Stomach (tissue), 19 donors: ENCODE results near the gene NRP2. TPM values are rescaled to one million over a fixed set of nuclear protein-coding genes. Genes with fewer than 3 reads are reported as not detected.

Experiments used
- DNase-seq, 2 donors: peaks; one replicate each; pipeline versions ENCODE4 v3.0.0 to v3.0.0-alpha.2; 2013 to 2019
- H3K27ac ChIP-seq, 5 donors: fragments of 200-600 bp in 4 of 5; sonication (generic) in 4 of 5; one replicate each; pipeline ENCODE4 v1.5.1; 2013 to 2019; ENCODE audit warnings: mild to moderate bottlenecking in 1 of 5, moderate library complexity in 1 of 5
- H3K27me3 ChIP-seq, 3 donors: fragments of 200-600 bp; sonication (generic); one replicate each; pipeline ENCODE4 v1.5.1; 2017 to 2019; ENCODE audit warnings: mixed run types in 1 of 3
- H3K36me3 ChIP-seq, 4 donors: fragments of 200-600 bp; sonication (generic); 1 replicate in 3 of 4; 2 replicates in 1 of 4; pipeline ENCODE4 v1.5.1; 2016 to 2019
- H3K4me1 ChIP-seq, 4 donors: fragments of 200-600 bp; sonication (generic); one replicate each; pipeline ENCODE4 v1.5.1; 2016 to 2019
- H3K4me3 ChIP-seq, 4 donors: fragments of 200-600 bp; sonication (generic) in 3 of 4; one replicate each; pipeline ENCODE4 v1.5.1; 2016 to 2019; ENCODE audit warnings: mild to moderate bottlenecking in 1 of 4
- H3K9me3 ChIP-seq, 4 donors: fragments of 200-600 bp; sonication (generic); one replicate each; pipeline ENCODE4 v1.5.1; 2016 to 2019
- EP300 ChIP-seq: sonication (generic); formaldehyde crosslinking; IDR thresholded peaks from one replicate; pipeline ENCODE4 v1.6.1; 2017; ENCODE audit warnings: antibody characterized with exemption
- POLR2A ChIP-seq, 4 donors: fragments of 450-650 bp; IDR thresholded peaks; one replicate each; pipeline ENCODE4 v1.6.1; 2016; ENCODE audit warnings: antibody characterized with exemption in 4 of 4, control low read depth in 2 of 4, mild to moderate bottlenecking in 1 of 4, moderate library complexity in 1 of 4
- POLR2AphosphoS5 ChIP-seq, 3 donors: sonication (generic); formaldehyde crosslinking; IDR thresholded peaks; one replicate each; pipeline ENCODE4 v1.6.1; 2016; ENCODE audit warnings: antibody characterized with exemption in 3 of 3
- WGBS, 5 donors: extraction: QIAGEN DNeasy Blood & Tissue Kit in 3 of 5; methylation state at CpG; one replicate each; pipeline versions ENCODE4 v1.1.5 to v1.1.7; 2013 to 2018; 5-methylcytosine and 5-hydroxymethylcytosine counted together
- intact Hi-C: fragments of 100-400 bp; cut with DNase I; formaldehyde crosslinking; loops from one replicate; pipeline ENCODE4 v1.15.1; 2023; ENCODE audit warnings: low total_unique reads
- long read RNA-seq, 10 donors: transcript quantifications; one replicate each; lab custom pipeline, GENCODE V29; 2026
- polyA plus RNA-seq, 3 donors: library from polyadenylated mRNA; stranded (reverse); fragments of 200-250 nt; gene quantifications; one replicate each; pipeline ENCODE4 v1.2.3, GENCODE V29; 2013
- total RNA-seq, 5 donors: library from RNA; depleted of rRNA; stranded (reverse); fragments of >200 nt; gene quantifications; one replicate each; pipeline versions ENCODE4 v1.1.0 to v1.2.3, GENCODE V29; 2014 to 2016
- TF ChIP-seq, protein P1 (sequence below), 7 experiments: fragments of 450-650 bp in 4 of 7; fragments of 200-600 bp in 3 of 7; sonication (generic) in 3 of 7; IDR thresholded peaks; one replicate each; pipeline ENCODE4 v1.5.1; 2016 to 2019; ENCODE audit warnings: antibody characterized with exemption in 7 of 7, control low read depth in 2 of 7, mild to moderate bottlenecking in 1 of 7
- donor health status: healthy with polysubstance abuse.
- donor health status: Bipolar disorder and iron deficiency.
- donor health status: healthy.

Gene NRP2
- total RNA-seq (100 to 1,000 TPM in 2 of 5 donors, 10 to 100 TPM in 3; 21.0 to 166 (median 56.9) TPM), polyA plus RNA-seq (10 to 100 TPM in 1 of 3 donors, 1 to 10 TPM in 1, under 1 TPM in 1; 0.92 to 13.2 (median 2.9) TPM)
- long read RNA-seq, donor 1, partial matches to known transcripts, result 0 of 3 reads
- long read RNA-seq, donor 1, other reads (novel, unspliced or antisense), result 0 of 3 reads
- long read RNA-seq, donor 2, partial matches to known transcripts, result 0 of 1 reads
- long read RNA-seq, donor 2, other reads (novel, unspliced or antisense), result 0 of 1 reads
- long read RNA-seq, donor 3, result 0 reads
- long read RNA-seq, donor 4, partial matches to known transcripts, result 0 of 1 reads
- long read RNA-seq, donor 4, other reads (novel, unspliced or antisense), result 0 of 1 reads
- long read RNA-seq, donor 5, partial matches to known transcripts, result 6 of 11 reads
- long read RNA-seq, donor 5, other reads (novel, unspliced or antisense), result 0 of 11 reads
- long read RNA-seq, donor 6, result 0 reads
- long read RNA-seq, donor 7, partial matches to known transcripts, result 0 of 7 reads
- long read RNA-seq, donor 7, other reads (novel, unspliced or antisense), result 0 of 7 reads
- long read RNA-seq, donor 8, result 0 reads
- long read RNA-seq, donor 9, transcript NRP2-214 (2 exons, 1,072 nt), result major isoform, 7 of 7 reads
- long read RNA-seq, donor 9, partial matches to known transcripts, result 0 of 7 reads
- long read RNA-seq, donor 9, other reads (novel, unspliced or antisense), result 0 of 7 reads
- long read RNA-seq, donor 10, partial matches to known transcripts, result 0 of 1 reads
- long read RNA-seq, donor 10, other reads (novel, unspliced or antisense), result 0 of 1 reads

DNA sequence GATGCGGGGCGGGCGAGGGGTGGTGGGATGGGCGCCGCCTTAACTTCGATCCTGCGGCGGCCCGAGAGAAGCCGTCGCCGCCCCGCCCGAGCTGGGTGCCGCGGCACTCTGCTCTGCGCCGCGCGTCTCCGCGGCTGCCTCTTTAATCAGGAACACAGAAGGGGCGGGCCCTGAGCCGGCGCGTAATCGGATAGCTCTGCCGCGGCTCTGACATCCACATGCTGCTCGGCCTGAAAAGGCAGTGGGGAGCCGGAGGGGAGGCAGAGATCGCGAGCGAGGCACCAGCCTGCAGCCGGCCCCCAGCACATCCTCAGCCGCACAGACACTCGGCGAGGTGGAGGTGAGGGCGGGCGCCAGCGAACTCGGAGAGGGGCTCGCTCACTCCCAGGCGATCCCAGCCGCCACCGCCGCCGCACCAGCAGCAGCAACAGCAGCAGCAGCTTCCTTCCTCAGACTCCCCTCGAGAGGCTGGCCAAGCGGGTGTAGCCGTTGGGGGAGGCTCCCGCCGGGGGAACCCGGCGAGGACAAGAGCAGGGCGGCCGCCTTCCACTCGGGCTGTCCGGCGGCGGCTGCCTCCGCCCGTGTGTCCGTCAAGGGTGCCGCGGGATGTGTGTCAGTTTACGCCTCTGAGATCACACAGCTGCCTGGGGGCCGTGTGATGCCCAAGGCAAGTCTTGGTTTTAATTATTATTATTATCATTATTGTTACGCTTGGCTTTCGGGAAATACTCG lies at the start of gene NRP2:
Gene NRP2, plus strand, starts transcription at position 263 of the 732 bp plus-strand sequence. CDS start 790 bp downstream, outside the sequence.
- TF ChIP-seq EP300 (no peak), POLR2AphosphoS5 (IDR thresholded peaks at IDR 0.05) (peak; percentile 91 to 96 (median 96)), POLR2A (IDR thresholded peaks at IDR 0.05) (peak in 2 of 4 donors; percentile 62 to 86)
- TF ChIP-seq, protein P1, sequence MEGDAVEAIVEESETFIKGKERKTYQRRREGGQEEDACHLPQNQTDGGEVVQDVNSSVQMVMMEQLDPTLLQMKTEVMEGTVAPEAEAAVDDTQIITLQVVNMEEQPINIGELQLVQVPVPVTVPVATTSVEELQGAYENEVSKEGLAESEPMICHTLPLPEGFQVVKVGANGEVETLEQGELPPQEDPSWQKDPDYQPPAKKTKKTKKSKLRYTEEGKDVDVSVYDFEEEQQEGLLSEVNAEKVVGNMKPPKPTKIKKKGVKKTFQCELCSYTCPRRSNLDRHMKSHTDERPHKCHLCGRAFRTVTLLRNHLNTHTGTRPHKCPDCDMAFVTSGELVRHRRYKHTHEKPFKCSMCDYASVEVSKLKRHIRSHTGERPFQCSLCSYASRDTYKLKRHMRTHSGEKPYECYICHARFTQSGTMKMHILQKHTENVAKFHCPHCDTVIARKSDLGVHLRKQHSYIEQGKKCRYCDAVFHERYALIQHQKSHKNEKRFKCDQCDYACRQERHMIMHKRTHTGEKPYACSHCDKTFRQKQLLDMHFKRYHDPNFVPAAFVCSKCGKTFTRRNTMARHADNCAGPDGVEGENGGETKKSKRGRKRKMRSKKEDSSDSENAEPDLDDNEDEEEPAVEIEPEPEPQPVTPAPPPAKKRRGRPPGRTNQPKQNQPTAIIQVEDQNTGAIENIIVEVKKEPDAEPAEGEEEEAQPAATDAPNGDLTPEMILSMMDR (IDR thresholded peaks at IDR 0.05), result no peak
- Histone ChIP-seq H3K36me3 (no peaks in the 10 kb centered on the region), H3K27ac (peak within 1 kb of the TSS; percentile 75 to 93 (median 88)), H3K9me3 (no peaks in the 10 kb centered on the region), H3K4me1 (peaks cover 14 to 74% (median 59%) of the 10 kb centered on the region in 4 donors), H3K27me3 (peaks cover 0 to 47% (median 29%) of the 10 kb centered on the region in 3 donors), H3K4me3 (peak within 1 kb of the TSS; percentile 65 to 76 (median 70))
- peak; percentile 84 to 96 for DNase-seq
- intact Hi-C loops, result no loop called here
- 0 to 3% (median 1%) methylated on average over 14 to 71 of the region's 71 CpGs for WGBS, 5 donors

DNA sequence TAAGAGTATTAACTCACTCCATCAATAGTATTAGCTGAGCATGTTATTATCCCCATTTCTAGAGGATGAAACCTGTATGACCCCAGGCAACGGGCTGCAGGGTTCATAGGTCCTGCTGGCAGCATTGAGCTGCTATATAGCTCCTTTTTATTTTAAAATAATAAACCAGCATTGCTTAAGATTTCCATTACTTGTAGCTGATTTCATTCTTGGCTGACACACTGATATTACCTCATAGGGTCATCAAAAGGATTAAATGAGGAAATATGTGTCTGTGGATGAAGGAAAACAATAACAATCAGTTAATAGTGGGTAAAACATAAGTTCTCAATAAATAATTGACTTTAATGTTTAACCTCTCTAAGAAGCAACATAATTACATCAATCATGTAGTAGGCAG lies 48.3 kb upstream of the NRP2 start:
- 62 to 100% (median 77%) methylated on average over 1 of the region's 1 CpG for WGBS, 5 donors

GRCh38 chr2:205636549-205637319 lies 45.6 kb upstream of the NRP2 start:
- no peak overlapping the region for H3K4me3 ChIP-seq
- 70 to 77% (median 75%) methylated on average over 7 of the region's 7 CpGs for WGBS, 5 donors
- no peaks in the 10 kb centered on the region for H3K4me1 ChIP-seq
- DNase-seq, result no peak
- H3K36me3 ChIP-seq, result no peaks in the 10 kb centered on the region
- peaks cover 0 to 9% (median 5%) of the 10 kb centered on the region in 4 donors for H3K9me3 ChIP-seq
- TF ChIP-seq POLR2AphosphoS5 (IDR thresholded peaks at IDR 0.05), result no peak
- TF ChIP-seq EP300, result no peak
- TF ChIP-seq, protein P1 (IDR thresholded peaks at IDR 0.05), result no peak
- TF ChIP-seq POLR2A (IDR thresholded peaks at IDR 0.05), result no peak
- intact Hi-C loops, result no loop called here
- H3K27me3 ChIP-seq, result no peaks in the 10 kb centered on the region
- H3K27ac ChIP-seq, result no peak overlapping the region

More for the DNA sequence above, 48.3 kb upstream of the NRP2 start:
- H3K27me3 ChIP-seq, result no peaks in the 10 kb centered on the region
- DNase-seq, result peak in 1 of 2 donors; percentile 43
- TF ChIP-seq POLR2AphosphoS5 (IDR thresholded peaks at IDR 0.05), result no peak
- no peak for TF ChIP-seq POLR2A (IDR thresholded peaks at IDR 0.05)
- TF ChIP-seq, protein P1 (IDR thresholded peaks at IDR 0.05), result no peak
- no peak for TF ChIP-seq EP300
- H3K27ac ChIP-seq, result no peak overlapping the region
- intact Hi-C loops, result no loop called here
- peaks cover 0 to 3% (median 0%) of the 10 kb centered on the region in 4 donors for H3K4me1 ChIP-seq
- H3K36me3 ChIP-seq, result no peaks in the 10 kb centered on the region
- H3K4me3 ChIP-seq, result no peak overlapping the region
- H3K9me3 ChIP-seq, result no peaks in the 10 kb centered on the region
